Measurements from ENCODE around the gene GRK6.

The GRK6 gene

DNA sequence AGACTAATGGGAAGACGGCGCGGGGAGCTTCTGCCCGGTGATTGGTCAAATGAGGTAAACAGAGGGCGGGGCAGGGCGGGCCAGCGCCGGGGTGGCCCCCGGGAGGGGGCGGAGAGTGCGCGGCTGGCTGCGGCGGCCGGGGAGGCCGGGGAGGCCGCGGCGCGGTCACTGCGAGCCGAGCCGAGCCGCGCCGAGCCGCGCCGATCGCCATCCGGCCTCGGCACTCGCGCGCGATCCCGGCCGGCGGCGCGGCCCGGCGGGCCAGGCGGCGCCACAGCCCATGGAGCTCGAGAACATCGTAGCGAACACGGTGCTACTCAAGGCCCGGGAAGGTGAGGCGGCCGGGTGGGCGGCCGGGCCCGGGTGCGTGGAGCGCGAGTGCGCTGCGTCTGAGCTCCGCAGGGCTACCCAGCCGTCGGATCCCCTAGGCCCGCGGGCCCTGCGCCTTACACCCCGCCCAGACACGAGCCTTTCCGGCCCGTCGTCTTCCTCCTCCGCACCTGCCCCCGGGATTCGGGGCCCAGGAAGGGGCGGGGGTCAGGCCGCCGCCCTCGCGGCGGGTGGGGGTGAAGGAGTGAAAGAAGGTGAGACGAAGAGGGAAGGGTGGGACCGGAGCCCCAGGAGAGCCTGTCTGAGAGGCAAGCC, at the start of gene GRK6:
TSS of gene GRK6 (plus strand) at position 111 of the 645 bp plus-strand sequence. CDS start at position 281, 170 bp downstream.
- DNase-seq: no peak

DNA sequence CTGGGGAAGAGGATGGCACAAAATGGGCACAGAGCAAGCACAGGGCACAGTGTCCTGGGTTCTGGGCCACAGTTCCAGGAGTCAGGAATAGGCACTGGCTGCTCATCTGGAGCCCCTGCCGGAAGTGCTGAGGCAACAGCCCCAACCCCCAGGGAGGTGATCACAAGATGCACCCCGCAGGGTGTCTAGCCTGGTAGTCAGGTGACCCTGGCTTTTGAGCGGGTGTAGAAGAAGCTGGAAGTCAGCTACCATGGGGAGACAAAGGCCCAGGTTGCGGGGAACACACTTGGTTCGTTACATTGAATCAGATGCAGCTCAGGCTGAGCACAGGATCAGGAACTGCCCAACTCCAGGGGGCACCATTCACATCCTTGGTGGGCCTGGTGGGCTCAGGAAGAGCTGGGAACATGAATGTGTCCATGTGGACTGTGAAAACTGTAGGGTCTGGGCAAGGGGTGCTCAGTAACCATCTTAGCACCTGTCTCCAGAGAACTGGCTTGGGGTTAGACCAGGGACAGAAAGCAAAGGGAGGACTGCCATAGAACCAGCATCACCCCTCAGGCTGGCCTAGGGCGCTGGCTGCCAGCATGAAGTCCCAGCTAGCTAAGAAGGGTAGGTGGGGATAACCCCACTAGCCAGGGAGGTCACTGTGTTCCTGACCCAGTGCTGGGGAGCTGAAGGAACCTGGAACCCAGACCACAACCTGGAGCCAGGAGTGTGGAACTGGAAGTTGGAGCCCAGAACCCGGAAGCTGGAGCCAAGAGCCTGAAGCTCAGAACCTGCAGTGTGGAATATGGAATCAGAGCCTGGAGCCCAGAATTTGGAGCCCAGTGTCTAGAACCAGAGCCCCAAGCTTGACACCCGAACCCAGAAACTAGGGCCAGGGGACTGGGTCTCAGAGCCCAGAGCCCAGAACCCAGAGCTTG, 48.4 kb upstream of the GRK6 start:
- DNase-seq: no peak

DNA sequence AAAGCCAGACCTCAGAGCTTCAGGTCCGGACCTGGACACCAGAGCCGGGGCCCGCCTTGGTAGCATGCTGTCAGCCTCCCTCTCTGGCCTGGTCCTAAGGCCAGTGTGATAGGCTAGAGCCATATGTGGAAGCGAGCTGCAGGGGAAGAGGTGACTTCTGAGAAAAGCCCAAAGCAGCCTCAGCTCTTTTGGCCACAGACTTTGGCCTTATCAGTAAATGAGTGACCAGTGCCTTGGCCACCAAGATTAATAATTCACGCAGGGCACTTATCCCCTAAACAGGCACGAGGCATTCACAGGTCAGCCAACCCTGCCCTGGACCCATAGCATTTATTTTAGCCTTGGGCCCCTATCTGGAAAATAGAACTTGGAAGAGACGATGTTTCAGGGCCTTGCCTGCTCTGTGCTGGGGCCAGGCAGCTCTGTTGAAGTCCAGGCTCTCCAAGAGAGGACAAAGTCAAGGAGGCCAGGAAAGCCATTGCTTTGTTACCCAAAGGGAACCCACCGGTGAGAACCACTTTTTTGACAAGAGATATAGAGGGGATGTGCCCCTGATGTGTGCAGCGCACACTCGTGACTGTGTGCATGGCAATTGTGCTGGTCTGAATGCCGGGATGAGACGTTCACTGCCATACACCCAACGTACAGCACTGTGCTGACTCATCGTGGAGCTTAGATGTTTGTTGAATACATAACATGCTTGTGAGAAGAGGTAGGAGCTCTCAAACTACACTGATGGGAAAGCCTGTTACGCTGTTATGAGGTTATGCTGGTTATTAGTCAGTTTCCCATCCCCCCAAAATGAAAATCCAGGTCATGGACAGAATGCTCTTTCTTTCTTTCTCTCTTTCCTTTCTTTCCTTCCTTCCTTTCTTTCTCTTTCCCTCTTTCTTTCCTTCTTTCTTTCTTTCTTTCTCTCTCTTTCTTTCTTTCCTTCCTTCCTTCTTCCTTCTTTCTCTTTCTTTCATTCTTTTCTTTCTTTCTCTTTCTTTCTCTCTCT, 47.3 kb upstream of the GRK6 start:
- no peak for DNase-seq

DNA sequence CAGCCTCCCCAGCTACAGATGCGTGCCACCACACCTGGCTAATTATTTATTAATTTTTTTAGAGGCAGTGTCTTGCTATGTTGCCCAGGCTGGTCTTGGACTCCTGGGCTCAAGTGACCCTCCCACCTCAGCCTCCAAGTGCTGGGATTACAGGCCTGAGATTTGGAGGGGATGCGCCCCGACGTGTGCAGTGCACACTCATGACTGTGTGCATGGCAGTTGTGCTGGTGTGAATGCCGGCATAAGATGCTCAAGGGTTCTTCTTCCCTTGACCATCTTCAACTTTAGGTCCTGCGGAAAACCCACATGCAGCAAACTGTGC, 45.7 kb upstream of the GRK6 start:
- no peak for DNase-seq

DNA sequence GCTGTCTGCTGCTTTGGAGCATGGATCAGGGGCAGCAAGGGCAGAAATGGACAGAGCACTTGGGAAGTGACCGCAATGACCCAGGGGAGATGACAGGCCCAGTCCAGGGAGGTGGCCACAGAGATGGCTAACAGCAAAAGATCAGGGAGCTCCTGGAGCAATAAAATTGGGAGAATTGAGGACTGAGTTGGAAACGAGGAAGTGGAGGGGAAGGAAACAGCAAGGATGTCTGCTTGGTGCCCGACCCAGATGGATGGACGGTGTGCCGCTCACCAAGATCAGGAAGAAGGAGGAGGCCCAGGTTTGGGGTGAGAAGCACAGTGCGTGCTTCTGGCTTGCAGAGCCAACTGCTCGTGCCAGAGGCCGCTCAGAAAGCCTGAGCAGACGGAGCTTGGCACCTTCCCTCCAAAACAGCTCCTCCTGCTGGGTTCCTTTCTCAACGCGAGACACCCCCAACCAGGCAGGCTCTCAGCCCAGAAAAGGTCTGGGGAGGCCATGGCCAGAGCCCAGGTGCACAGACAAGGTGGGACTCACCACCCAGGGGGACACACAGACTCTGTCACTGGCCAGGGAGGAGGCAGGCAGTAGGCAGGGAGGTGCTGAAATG, 44.0 kb upstream of the GRK6 start:
- peak; percentile 50 to 61 for DNase-seq

DNA sequence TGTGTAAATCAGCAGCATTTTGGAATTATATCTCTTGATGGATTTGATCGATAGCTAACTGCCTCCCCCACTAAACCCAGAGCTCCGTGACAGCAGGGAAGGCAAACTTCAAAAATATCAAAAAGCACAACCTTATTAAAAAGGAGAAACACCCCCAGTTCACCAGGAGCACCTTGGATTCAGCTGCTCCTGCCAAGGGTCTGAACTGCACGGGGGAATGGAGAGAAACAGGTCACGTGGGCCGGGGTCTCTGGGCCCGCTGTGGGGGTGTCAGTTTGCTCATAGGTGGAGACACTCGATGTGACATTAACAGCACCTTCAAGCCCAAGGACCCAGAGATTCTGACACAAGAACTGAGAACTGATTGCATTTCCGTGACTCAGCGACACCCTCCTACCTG, 43.3 kb upstream of the GRK6 start:
- DNase-seq: no peak

DNA sequence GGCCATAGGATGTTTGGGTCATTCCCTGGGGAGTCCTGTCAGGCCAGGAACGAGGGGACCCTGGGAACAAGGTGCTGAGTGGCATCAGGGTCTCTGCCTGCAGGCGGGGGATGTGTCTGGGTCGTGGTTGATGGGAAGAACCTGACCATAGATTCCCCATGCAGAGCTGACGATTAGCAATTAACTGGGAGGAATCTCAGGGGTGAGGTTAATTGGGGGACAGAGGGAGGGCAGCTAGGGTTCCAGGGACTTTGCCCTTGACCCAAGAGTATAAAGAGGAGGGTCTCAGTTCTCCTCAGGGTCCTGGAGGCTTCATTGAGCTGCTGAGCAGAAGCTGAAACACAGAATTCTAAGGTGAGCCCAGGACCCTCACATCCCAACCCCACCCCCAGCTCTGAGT, 42.3 kb upstream of the GRK6 start, which contains the start of gene SLC34A1:
TSS of gene SLC34A1 (plus strand) at position 301 of the 400 bp plus-strand sequence. CDS start 1,308 bp downstream, outside the sequence.
- no peak for DNase-seq

DNA sequence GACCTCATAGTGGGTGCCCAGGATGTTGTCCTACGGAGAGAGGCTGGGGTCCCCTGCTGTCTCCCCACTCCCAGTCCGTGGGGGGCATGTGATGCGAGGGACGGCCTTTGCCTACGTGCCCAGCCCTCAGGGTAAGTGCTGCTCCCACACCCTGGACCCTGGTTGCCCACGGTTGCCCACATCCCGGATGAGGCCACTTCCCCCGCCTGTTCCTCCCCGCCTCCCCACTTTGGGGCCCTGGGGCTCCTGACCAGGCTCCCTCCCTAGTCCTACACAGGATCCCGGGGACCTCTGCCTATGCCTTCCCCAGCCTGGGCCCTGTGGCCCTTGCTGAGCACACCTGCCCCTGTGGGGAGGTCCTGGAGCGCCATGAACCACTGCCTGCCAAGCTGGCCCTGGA, 40.8 kb upstream of the GRK6 start:
- DNase-seq: no peak

DNA sequence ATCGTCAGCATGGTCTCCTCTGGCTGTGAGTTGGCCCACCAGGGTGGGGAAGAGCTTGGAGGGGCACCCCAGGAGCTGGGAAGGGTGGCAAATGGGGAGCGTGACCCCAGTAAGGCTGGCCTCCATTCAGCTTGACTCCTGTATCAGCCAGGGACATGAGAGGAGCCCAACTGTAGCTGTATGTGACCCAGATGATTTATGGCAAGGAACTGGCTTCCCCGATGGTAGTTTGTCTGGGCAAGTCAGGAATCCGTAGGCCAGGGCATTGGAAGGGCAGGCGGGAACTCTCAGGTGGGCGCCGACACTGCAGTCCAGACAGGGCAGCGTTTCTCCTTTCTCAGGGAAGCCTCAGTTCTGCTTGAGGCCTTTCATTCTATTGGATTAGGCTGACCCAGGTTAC, 39.9 kb upstream of the GRK6 start:
- DNase-seq: no peak

DNA sequence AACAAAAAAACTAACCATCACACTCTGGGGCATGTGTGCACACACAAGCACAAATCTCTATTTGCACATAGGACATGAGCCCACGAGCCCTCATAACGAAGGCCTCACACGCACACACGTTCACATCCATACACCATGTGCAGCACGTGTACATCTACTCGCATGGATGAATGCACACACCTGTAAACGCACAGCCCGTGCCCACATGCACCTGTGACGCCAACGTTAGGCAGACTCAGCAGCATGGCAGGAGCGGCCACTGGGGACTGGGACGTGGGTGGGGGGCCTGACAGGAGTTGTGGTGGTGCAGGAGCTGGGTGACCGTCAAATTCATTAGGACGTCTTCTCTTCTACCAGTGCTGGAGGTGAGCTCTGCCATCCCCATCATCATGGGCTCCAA, 39.1 kb upstream of the GRK6 start:
- no peak for DNase-seq

DNA sequence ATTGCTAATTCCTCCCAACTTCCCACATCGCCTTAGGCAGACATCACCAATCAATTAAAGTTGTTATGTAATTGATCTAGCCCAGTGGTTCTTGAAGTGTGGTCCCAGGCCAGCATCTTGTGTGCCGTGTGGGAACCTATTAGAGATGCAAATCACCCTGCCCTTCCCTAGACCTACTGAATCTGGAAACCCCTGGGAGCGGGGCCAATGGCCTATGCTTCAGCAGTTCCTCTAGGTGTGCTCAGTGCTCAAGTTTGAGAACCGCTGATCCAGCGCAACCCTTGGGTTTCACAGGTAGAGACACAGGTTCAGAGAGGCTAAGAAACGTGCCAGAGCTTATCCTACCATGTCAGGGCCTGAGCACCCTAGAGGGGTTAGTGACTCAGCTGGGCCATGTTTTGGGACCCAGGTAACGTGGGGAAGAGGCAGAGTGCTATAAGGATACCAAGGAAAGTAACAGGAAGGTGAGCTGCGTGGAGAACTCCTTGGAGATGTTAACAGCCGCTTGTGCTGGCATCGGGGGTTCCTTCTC, 37.9 kb upstream of the GRK6 start:
- no peak for DNase-seq

DNA sequence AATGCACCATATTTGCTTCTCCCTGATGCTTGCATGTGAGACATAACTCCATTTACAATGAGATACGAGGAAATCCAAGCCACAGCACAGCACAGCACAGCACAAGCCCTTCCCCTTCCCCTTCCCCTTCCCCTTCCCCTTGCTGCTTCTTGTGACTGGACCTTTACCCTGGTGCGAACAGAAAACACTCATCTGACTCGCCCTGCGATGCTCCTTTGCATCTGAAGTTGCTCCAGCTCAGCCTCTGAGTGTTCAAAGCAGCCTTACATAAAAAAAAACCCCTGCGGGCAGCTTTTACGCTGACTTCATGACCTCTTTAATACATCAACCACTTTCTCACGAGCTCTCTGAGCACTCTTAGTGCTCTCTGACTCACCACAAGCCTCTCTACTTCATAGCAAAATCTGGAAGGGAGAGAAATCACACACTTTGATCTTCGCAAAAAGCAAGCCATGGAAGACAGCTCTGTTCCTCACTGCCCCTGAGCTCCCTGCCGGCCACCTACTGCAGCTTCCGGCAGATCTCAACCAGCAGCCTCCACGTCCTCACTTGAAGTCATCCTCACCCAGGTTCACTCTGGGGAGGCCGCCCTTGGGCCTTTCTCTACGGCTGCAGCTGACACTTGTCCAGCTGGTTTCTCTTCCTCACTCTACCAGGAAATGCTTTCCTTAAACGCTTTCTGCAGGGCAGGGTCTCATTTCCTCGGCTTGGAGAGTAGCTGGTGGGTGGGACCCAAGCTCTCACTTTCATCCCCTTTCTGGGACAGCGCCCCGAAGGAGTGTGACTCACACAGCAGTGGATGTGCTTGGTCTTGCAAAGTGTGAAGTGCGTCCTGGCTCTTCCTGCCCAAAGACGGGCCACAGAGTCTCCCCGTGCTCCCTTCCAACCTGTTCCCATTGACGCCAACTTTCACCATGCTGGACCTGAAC, 37.0 kb upstream of the GRK6 start:
- DNase-seq: no peak

DNA sequence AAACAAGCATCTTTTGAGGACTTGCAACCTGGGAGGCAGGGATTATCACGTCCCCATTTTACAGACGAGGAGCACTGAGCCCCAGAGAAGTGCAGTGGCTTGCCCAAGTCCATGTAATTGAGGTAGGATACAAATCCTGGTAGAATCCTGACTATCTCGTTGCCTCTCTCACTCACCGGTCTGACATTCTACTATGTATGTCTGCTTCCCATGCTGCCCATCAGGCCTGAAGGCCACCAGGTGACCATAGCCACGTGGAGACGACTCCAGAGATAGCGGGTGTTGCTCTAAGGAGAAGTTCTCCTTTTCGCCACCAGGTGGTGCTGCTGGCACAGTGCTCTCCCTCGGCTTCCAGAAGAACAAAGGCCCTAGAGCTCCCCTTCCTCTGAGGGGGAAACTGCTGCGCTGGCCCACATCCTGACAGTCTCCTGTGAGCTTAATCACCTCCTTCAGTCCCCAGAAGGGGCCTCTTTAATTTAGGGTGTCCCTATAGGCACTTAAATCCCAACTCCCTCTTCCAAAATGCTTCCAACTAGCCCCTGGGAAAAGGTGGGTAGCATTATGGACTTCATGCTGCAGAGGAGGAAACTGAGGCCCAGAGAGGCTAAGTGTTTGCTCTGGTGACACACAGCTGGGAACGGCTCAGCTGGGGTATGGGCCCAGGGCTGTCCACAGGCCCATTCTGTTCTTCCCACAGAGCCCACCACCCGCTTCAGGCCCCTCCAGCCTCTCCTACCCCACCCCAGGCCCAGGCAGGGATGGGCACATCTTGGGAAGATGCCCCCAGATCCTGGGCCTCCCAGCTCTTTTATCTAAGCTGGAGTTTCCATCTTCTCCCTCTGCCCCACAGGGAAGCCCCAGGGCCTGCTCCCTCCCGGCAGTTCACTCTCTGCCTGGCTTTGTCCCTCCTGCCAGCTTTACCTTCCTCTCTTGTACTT, 35.8 kb upstream of the GRK6 start:
- peak; percentile 41 to 83 for DNase-seq

DNA sequence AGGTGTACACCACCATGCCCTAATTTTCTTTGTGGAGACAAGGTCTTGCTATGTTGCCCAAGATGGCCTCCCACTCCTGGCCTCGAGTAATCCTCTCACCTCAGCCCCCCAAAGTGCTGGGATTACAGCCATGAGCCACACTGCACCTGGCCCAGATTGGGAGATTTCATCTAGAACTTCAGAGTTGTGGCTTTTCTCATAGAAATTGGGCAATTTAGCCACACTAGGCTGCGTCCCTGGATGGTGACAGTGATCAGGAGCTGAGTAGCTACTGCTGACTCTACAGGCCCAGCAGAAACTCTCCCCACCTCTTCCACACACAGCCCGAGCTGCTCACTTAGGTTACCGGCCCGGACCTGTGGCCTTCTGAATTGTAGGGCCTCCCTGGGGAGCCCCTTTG, 33.7 kb upstream of the GRK6 start:
- DNase-seq: no peak

DNA sequence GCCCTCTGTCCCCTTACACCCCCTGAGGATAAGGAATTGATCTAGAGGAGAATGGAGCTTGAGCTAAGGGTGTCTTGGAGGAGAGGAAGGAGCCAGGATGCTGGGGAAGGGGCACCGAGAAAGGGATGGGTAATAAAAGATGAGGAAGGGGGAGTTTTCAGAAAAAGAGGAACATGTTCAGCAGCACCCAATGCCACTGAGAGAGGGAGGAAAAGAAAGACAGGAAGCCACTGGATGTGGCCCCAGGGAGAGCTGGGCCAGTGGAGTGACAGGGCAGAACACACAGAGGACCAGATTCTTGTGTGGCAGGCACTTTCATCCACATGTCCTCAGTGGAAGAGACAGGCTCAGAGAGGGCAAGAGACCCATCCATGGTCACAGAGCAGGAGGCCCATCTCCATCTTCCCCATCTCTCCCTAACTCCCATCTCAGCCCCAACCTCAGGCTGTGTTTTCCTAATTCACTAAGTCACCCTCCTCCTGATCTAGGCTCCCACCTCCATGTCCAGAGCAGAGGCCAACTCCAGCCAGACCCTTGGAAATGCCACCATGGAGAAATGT, 33.2 kb upstream of the GRK6 start:
- no peak for DNase-seq

DNA sequence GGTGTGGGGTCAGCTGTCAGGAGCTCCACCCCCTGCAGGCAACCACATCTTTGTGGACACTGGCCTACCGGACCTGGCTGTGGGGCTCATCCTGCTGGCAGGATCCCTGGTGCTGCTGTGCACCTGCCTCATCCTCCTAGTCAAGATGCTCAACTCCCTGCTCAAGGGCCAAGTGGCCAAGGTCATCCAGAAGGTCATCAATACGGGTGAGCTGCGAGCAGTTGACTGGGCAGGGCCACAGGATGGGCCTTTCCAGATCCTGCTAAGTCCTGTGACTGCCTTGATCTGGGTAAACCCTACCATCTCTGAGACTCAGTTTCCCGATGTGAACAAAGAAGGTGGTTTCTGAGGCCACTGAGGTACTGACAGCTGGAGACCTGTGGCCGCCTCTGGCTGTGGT, 32.5 kb upstream of the GRK6 start:
- DNase-seq: no peak

DNA sequence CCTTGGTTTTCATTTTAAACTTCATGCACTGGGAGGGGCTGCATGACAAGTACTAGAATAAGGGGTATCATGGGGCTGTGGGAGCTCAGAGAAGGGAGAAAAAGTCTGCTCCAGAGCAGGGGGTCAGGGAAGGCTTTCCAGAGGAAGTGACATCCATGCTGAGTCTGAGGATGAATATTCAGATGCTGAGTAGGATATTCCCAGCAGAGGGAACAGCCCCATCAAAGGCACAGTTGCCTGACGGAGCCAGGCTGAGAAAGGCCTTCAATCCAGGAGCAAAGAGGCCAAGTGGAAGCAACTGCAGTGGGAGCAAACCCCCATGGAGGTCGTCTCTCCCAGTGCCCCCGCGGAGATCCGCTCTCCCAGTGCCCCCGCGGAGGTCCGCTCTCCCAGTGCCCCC, 30.4 kb upstream of the GRK6 start:
- DNase-seq: no peak

DNA sequence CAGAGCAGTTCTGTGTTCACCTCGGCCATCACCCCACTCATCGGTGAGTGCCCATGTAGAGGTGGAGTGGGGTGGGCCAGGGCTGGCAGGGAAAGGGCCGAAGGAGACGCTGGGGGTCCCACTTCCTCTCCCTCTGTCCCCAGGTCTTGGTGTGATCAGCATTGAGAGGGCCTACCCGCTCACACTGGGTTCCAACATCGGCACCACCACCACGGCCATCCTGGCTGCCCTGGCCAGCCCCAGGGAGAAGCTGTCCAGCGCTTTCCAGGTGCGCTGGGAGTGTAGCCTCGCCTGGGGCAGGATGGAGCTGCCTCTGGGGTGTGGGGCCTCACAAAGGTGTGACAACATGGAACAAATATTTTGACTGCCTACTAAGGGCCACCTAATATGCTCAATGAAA, 29.7 kb upstream of the GRK6 start:
- DNase-seq: no peak

DNA sequence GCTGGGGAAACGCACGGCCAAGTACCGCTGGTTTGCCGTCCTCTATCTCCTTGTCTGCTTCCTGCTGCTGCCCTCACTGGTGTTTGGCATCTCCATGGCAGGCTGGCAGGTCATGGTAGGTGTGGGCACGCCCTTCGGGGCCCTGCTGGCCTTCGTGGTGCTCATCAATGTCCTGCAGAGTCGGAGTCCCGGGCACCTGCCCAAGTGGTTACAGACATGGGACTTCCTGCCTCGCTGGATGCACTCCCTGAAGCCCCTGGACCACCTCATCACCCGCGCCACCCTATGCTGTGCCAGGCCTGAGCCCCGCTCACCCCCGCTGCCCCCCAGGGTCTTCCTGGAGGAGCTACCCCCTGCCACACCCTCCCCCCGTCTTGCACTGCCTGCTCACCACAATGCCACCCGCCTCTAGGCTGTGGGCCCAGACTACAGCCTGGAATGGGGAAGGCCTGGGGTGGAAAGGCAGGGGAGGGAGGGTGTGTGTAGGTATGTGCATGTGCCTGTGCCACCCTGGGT, 28.5 kb upstream of the GRK6 start:
- no peak for DNase-seq

Measured in NCI-H446 (cell line).